Heart left ventricle (tissue), 16 donors: Measurements from ENCODE around the gene EMP1. TPM values are rescaled to one million over a fixed set of nuclear protein-coding genes. Genes with fewer than 3 reads are reported as not detected.

Experiments used
- ATAC-seq, 4 donors: fragments of 200-7000 bp; cut with Tn5 transposase; one replicate each; pipeline ENCODE4 v1.9.1; 2020 to 2022; ENCODE audit warnings: moderate library complexity in 4 of 4, mild to moderate bottlenecking in 3 of 4, moderate number of reproducible peaks in 1 of 4
- DNase-seq, 5 donors: peaks; one replicate each; pipeline ENCODE4 v3.0.0-alpha.2; 2020
- H3K27ac ChIP-seq, 12 donors: fragments of 200-600 bp; sonication (generic) in 4 of 12; one replicate each; pipeline versions ENCODE4 v1.5.0 to v1.8.0; 2016 to 2022; ENCODE audit warnings: mild to moderate bottlenecking in 2 of 12
- H3K27me3 ChIP-seq, 9 donors: fragments of 200-600 bp; sonication (generic) in 2 of 9; one replicate each; pipeline versions ENCODE4 v1.5.1 to v1.8.0; 2016 to 2022; ENCODE audit warnings: mild to moderate bottlenecking in 3 of 9
- H3K36me3 ChIP-seq, 9 donors: fragments of 200-600 bp; sonication (generic) in 2 of 9; one replicate each; pipeline versions ENCODE4 v1.5.0 to v1.8.0; 2018 to 2022; ENCODE audit warnings: mild to moderate bottlenecking in 2 of 9
- H3K4me1 ChIP-seq, 12 donors: fragments of 200-600 bp; sonication (generic) in 4 of 12; one replicate each; pipeline versions ENCODE4 v1.5.0 to v1.8.0; 2016 to 2022; ENCODE audit warnings: mild to moderate bottlenecking in 3 of 12
- H3K4me3 ChIP-seq, 12 donors: fragments of 200-600 bp; sonication (generic) in 4 of 12; one replicate each; pipeline versions ENCODE4 v1.5.0 to v1.8.0; 2017 to 2022; ENCODE audit warnings: mild to moderate bottlenecking in 9 of 12, moderate library complexity in 4 of 12
- H3K9me3 ChIP-seq, 12 donors: fragments of 200-600 bp; sonication (generic) in 4 of 12; one replicate each; pipeline versions ENCODE4 v1.5.0 to v1.8.0; 2016 to 2022; ENCODE audit warnings: mild to moderate bottlenecking in 1 of 12
- POLR2A ChIP-seq, 2 donors: fragments of 450-650 bp; IDR thresholded peaks; one replicate each; pipeline ENCODE4 v1.6.1; 2017; ENCODE audit warnings: antibody characterized with exemption in 2 of 2, mild to moderate bottlenecking in 2 of 2, moderate library complexity in 2 of 2
- WGBS, 4 donors: extraction: QIAGEN DNeasy Blood & Tissue Kit in 2 of 4; methylation state at CpG; one replicate each; pipeline versions ENCODE4 v1.1.5 to v1.1.7; 2013 to 2018; 5-methylcytosine and 5-hydroxymethylcytosine counted together
- intact Hi-C, 10 donors: fragments of 100-400 bp; cut with DNase I; formaldehyde crosslinking; loops; one replicate each; pipeline versions ENCODE4 v1.11.1 to v1.14.2; 2022
- polyA plus RNA-seq, 2 donors: library from polyadenylated mRNA; stranded (reverse); fragments of 200-250 nt; gene quantifications; one replicate each; pipeline ENCODE4 v1.2.3, GENCODE V29; 2013
- total RNA-seq, 9 donors: library from RNA; depleted of rRNA in 2 of 9; stranded (reverse); fragments of >200 nt in 2 of 9; fragmentation: NEBNext Ultra II Directional in 3 of 9; extraction: Animal tissue kit (Norgen Biotek cat#: 25700) in 3 of 9; gene quantifications; one replicate each; pipeline versions ENCODE4 v1.1.0 to v1.2.4, GENCODE V29; 2016 to 2023
- TF ChIP-seq, protein P1 (sequence below), 12 donors: fragments of 200-600 bp; sonication (generic) in 4 of 12; IDR thresholded peaks; one replicate each; pipeline versions ENCODE4 v1.5.0 to v1.8.0; 2018 to 2022; ENCODE audit warnings: antibody characterized with exemption in 12 of 12, mild to moderate bottlenecking in 5 of 12
- donor health status: ischemic (EF 13 %, LVEDD 7.1; RV severe dilation, severe dysfunction).
- donor health status: healthy with polysubstance abuse.
- donor health status: DM: no; HTN: yes; CAD: no.
- donor health status: DM: no; HTN: no; CAD: no.
- donor health status: ischemic (EF 25% LVEDD 6.9; RV normal size, moderate dysfunction).
- donor health status: ischemic (EF 25% LVEDD 5.7; RV mildly dilated, moderate dysfunction).
- donor health status: healthy.
- donor health status: DM: yes; HTN: yes; CAD: no.
- donor health status: ischemic (EF 35%, LVEDD 5.7; RV mildly dilated, moderate dysfunction).
- donor health status: nonischemic (EF 11% LVEDD 7.7; RV severe dilation, severe dysfunction).
- donor health status: DM: yes; HTN: yes; CAD: no.
- donor health status: PGD.
- donor health status: ischemic (EF 29% LVEDD 5.4; RV normal size, mild dysfunction).
- donor health status: nonischemic (EF 23%, LVEDD 6.1; RV moderate dilation, normal function).

Gene EMP1
- total and polyA plus RNA-seq, 11 donors, result 16.4 to 281 (median 101) TPM

DNA sequence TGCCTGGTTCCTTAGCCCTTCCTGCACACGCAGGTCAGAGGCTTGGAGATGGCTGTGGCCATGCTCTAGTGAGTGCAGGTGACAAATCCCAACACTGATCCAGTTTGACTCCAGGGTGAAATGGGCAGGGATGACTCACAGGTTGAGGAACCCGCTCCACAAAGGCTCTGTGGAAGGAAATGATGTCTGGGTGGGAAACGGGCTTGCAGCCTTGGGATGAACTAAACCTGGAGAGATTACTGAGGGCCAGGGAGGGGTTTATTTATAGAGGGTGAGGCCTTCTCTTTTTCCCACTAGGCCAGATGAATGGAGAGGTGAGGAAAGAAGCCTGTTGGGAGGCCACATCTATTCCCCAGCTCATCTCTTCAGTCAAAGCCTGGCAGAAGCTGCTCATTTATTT, 29.3 kb upstream of the EMP1 start:
- 82 to 90% (median 86%) methylated on average over 3 of the region's 3 CpGs for WGBS, 4 donors
- peaks cover 0 to 5% (median 0%) of the 10 kb centered on the region in 12 donors for H3K9me3 ChIP-seq
- H3K27me3 ChIP-seq, result no peaks in the 10 kb centered on the region
- H3K4me1 ChIP-seq, result peaks cover 0 to 24% (median 9%) of the 10 kb centered on the region in 12 donors
- intact Hi-C loops, result no loop called here
- no peak for DNase-seq
- H3K4me3 ChIP-seq, result no peak overlapping the region
- no peaks in the 10 kb centered on the region for H3K36me3 ChIP-seq
- H3K27ac ChIP-seq, result no peak overlapping the region
- ATAC-seq, result no peak
- TF ChIP-seq, protein P1, sequence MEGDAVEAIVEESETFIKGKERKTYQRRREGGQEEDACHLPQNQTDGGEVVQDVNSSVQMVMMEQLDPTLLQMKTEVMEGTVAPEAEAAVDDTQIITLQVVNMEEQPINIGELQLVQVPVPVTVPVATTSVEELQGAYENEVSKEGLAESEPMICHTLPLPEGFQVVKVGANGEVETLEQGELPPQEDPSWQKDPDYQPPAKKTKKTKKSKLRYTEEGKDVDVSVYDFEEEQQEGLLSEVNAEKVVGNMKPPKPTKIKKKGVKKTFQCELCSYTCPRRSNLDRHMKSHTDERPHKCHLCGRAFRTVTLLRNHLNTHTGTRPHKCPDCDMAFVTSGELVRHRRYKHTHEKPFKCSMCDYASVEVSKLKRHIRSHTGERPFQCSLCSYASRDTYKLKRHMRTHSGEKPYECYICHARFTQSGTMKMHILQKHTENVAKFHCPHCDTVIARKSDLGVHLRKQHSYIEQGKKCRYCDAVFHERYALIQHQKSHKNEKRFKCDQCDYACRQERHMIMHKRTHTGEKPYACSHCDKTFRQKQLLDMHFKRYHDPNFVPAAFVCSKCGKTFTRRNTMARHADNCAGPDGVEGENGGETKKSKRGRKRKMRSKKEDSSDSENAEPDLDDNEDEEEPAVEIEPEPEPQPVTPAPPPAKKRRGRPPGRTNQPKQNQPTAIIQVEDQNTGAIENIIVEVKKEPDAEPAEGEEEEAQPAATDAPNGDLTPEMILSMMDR (IDR thresholded peaks at IDR 0.05), result no peak
- TF ChIP-seq POLR2A (IDR thresholded peaks at IDR 0.05), result no peak

DNA sequence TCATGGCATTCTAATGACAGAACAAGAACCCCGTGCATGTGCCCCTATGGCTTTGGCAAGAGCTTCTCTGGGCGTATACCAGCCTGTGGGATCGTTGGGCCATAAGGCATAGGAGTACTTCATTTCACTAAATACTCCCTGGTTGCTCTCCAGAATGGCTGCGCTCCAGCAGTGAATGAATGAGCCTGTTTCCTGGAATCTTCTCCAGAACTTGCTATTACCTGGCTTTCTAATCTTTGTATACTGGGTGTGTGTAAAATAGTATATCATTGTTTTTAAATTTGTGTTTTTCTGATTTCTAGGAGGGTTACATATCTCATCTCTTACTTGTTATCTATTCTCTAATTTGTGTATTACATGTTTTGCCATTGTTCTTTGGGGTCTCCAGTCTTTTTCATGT, 28.6 kb upstream of the EMP1 start:
- ATAC-seq, result no peak
- Histone ChIP-seq H3K27me3 (no peaks in the 10 kb centered on the region), H3K4me3 (no peak overlapping the region), H3K9me3 (peaks cover 0 to 5% (median 0%) of the 10 kb centered on the region in 12 donors), H3K4me1 (peaks cover 0 to 27% (median 9%) of the 10 kb centered on the region in 12 donors), H3K36me3 (no peaks in the 10 kb centered on the region), H3K27ac (no peak overlapping the region)
- WGBS, 4 donors, result 96 to 99% (median 97%) methylated on average over 4 of the region's 4 CpGs
- no peak for DNase-seq
- TF ChIP-seq POLR2A (IDR thresholded peaks at IDR 0.05), result no peak
- TF ChIP-seq, protein P1 (IDR thresholded peaks at IDR 0.05), result no peak
- intact Hi-C loops, result no loop called here

DNA sequence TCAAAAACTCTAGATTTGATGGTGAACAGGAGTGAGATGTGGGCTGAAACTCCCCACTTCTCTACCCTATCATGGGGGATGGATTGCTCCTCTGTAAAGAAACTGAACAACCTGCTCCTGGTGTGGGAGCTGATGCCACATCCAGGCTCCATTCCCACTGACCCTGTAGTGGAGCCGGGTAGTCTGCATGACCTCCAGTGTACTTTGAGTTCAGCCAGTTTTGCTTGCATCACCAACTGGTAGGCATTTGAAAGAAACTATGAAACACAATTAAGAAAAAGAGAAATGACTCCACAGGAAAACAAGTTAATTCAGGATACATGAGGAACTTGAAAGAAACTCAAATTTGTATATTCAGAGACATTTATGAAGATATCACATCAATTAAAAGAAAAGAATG, 27.3 kb upstream of the EMP1 start:
- peaks cover 0 to 5% (median 0%) of the 10 kb centered on the region in 12 donors for H3K9me3 ChIP-seq
- peaks cover 0 to 35% (median 9%) of the 10 kb centered on the region in 12 donors for H3K4me1 ChIP-seq
- H3K36me3 ChIP-seq, result no peaks in the 10 kb centered on the region
- H3K27ac ChIP-seq, result no peak overlapping the region
- no peak for ATAC-seq
- no peak for DNase-seq
- no peak for TF ChIP-seq POLR2A (IDR thresholded peaks at IDR 0.05)
- TF ChIP-seq, protein P1 (IDR thresholded peaks at IDR 0.05), result no peak
- no peaks in the 10 kb centered on the region for H3K27me3 ChIP-seq
- intact Hi-C loops, result no loop called here
- no peak overlapping the region for H3K4me3 ChIP-seq
- WGBS, 4 donors, result 79 to 87% (median 82%) methylated on average over 1 of the region's 1 CpG

DNA sequence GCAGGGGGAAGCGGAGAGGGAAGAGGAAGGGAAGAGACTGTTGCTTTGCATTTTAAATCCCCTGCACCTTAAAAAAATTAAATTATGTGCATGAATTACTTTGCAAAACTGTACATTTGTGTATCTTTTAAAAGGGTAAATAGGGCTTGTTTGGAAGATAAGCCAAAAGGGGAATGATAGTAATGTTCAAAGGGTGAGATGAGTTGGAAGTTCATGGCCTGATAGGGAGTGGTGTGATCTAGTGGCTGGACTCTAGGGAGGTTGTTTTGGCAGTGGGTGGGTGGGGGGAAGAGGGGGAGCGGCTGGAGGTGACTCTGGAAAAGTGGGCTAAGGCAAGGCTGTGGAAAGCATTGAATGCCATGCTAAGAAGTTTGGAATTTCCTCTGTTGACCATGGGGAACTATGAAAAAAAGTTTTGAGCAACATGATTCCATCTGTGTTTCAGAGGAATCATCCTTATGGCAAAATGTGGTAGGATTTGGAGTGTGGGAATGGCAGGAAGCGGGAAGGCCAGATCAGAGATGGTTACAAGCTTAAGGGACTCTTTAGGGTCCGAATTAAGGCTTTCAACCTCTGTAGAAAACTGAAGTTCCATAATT, 25.5 kb upstream of the EMP1 start:
- DNase-seq, result no peak
- Histone ChIP-seq H3K36me3 (no peaks in the 10 kb centered on the region), H3K27me3 (no peaks in the 10 kb centered on the region), H3K27ac (peak overlapping the region in 2 of 12 donors; percentile 9 to 36), H3K4me1 (peaks cover 0 to 24% (median 4%) of the 10 kb centered on the region in 12 donors), H3K9me3 (peaks cover 0 to 5% (median 0%) of the 10 kb centered on the region in 12 donors), H3K4me3 (no peak overlapping the region)
- intact Hi-C loops, result no loop called here
- no peak for ATAC-seq
- 84 to 96% (median 94%) methylated on average over 4 of the region's 4 CpGs for WGBS, 4 donors
- TF ChIP-seq, protein P1 (IDR thresholded peaks at IDR 0.05), result no peak
- TF ChIP-seq POLR2A (IDR thresholded peaks at IDR 0.05), result no peak
